Activated CD4-positive, alpha-beta T cell treated with anti-CD3 and anti-CD28 coated beads, Interleukin-2, amount 50 U/mL, for 24 hours (primary cell): ENCODE measurements around the gene KIAA0930.
"Not testable (repeated sequence)": the region's sequence is repeated elsewhere in the genome, so short reads cannot be mapped to it uniquely, and the experiment has no call there.

Source experiments
- DNase-seq, 2 donors: peaks; one replicate each; pipeline ENCODE4 v3.0.0-alpha.2; 2020; ENCODE audit warnings: low read depth in 1 of 2, low spot score in 1 of 2

The KIAA0930 gene

DNA sequence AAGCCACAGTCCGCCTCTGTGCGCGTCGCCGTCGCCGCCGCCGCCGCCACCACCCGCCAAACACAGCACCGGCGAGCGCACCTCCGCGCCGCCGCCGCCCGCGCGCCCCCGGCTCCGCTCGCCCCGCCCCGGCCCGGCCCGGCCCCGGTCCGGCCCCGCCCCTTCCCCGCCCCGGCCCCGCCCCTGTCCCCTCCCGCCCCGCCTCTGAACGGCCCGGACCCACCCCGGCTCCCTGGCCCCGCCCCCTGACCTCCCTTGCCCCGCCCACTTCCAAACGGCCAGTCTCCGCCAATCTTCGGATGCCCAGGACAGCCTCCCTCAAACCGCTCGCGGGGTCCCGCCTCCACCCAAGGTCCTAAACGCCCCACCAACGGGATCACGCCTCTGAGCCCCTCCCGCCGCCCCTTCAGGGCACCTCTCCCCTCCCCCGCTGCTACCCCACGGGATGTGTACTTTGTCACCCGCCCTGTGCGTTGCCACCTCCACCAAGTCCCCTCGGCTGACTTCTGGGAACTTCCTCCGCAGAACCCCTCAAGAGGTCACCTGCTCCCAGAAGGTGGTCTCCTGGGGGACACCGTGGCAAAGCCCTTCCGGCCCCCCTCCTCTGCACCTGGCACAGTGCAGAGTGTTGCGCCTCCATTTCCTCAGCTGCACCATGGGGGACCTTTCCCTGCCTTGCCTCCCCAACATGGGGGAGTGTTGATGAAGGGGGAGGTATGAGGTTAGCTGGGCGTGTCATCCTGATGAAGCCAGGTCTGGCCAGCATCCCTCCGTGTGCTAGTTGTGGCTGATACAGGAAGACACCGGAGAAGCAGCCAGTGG, at the start of gene KIAA0930:
TSS of gene KIAA0930 (minus strand) at position 85 of the 822 bp plus-strand sequence. CDS start 191 bp downstream, outside the sequence.
- peak; percentile 67 to 68 for DNase-seq

DNA sequence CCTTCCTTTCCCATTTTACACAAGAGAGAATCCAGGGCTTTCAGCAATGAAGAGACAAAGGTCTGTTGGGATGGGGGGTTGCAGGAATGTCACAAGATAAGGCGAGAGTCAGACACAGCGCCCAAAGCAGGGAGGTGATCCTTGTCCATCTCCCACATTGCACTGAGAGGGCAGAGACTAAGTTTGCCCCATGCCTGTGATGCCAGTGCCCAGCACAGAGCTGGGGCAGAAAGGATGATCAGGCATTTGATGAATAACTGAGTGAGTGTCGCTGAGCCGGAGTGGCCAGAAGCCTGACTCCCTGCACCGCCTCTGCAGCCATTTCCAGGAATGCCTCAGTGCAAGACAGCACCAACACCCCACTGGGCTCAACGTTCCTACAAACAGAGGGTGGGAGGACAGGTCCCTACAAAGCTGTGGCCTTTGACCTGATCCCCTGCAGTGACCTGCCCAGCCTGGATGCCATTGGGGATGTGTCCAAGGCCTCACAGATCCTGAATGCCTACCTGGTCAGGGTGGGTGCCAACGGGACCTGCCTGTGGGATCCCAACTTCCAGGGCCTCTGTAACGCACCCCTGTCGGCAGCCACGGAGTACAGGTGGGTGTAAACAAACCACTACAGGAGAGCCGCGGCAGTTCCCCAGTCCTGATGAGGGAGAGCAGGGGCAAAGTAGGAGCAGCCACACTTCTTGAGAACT, 46.3 kb upstream of the KIAA0930 start:
- DNase-seq, result no peak

- DNase-seq, result no peak
Observed at GRCh38 chr22:45285263-45286058, 44.8 kb upstream of the KIAA0930 start.

DNA sequence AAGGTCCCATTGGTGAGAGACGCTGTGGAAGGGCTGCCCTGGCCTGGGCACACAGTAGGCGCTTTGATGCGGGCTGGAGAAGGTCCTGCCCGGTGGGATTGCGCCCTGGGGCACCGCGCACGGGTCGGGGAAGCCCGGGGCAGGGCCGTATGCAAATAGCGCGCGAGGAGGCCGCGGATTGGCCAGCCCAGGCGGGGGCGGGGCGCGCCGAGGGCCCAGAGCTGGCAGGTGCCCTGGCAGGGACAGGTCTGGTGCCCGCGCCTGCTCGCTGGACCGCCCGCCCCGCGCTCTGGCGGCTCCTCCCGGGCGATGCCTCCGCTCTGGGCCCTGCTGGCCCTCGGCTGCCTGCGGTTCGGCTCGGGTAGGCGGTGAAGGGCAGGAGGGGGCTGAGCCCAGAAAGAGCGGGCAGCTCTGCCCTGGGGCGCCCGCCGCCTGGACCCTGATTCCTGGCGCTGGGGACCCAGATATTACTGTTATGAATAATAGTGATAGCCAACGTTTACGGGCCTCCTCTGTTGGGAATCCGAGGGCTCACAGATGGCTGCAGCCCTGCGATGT, 44.1 kb upstream of the KIAA0930 start, which contains the start of gene UPK3A:
TSS of gene UPK3A (plus strand) at position 245 of the 558 bp plus-strand sequence. CDS start at position 310, 65 bp downstream.
- peak in 1 of 2 donors; percentile 36 for DNase-seq

DNA sequence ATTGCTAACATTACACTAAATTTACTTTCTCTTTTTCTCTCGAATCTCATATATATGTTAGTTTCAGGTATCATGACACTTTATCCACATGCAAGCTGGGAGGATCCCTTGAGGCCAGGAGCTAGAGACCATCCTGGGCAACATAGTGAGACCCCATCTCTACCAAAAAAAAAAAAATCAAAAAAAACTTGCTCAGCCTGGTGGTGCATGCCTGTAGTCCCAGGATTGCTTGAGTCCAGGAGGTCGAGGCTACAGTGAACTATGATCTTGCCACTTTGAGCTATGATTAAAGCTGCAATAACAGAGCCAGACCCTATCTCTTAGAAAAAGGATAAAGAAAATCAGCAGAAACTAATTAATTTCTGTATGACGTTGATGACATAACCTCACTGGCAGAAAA, 40.3 kb upstream of the KIAA0930 start:
- no peak for DNase-seq

DNA sequence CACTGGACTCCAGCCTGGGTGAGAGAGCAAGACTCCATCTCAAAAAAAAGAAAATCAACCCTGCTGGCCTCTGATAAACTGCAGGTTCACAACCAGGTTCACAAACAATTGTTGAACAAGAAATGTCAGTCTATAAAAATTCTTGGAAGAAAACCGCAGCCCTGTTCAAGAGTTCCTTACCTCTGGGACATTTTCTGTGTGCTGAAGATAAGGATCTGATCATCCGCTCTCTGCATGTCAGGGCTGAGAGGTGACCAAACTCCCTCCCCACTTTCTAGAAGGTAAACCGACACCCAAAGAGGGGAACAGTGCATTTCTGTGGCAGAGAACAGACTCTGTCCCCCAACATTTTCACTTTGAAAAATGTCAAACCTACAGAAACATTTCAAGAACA, 39.9 kb upstream of the KIAA0930 start:
- no peak for DNase-seq

DNA sequence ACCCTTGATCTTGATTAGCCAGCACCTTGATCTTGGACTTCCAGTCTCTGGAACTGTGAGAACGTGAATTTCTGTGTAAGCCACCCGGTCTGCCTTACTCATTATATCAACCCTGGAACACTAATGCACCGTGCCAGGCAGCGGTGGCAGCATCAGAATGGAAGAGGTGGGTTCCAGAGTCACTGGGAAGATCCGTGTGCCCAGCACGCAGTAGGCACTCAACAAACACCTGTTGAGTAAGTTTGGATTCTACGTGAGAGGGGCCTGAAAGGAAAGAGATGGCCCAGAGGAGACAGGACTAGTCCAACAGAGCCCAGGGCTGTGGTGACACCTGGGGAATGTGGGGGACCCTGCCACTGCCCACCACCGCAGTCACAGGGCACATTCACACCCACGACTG, 37.4 kb upstream of the KIAA0930 start:
- DNase-seq, result no peak

DNA sequence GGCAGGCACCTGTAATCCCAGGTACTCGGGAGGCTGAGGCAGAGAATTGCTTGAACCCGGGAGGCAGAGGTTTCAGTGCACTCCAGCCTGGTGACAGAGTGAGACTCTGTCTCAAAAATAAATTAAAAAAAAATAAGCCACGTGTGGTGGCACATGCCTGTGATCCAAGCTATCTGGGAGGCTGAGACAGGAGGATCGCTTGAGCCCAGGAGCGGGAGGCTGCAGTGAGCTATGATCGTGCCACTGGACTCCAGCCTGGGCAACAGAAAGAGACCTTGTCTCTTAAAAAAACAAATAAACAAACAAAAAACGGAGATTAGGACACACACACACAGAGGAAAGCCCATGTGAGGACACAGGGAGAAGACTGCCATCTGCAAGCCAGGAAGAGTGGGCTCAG, 37.0 kb upstream of the KIAA0930 start:
- not testable (repeated sequence) for DNase-seq

GRCh38 chr22:45276507-45277105, 35.9 kb upstream of the KIAA0930 start:
- DNase-seq, result no peak

DNA sequence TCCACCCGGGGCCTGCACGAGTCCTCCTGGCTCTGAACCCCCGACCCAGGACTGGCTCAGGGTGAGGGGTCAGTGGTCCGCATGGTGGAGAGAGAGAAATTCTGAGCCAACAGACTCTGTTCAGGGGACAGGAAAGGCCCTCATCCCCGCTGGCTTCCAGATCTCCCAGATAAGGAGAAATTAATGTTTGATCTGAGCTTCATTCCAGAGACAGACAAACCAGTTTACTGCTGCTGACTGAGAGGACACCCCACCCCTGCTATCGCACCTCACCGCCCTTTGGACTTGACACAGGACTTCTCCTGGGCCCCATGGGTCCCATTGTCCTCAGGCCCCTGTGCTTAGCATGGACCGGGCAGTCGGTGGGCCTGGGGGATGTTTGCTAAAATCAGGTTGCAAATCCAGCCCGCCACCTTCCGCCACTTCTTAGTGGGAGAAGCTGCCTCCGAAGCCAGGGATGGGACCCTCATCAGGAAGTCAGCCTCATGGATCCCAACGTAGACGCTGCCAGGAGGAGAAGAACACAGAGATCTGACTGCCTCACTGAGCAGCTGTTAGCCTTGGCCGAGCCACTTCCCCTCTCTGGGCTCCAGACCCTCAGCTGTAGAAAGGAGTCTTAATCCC, 32.9 kb upstream of the KIAA0930 start:
- no peak for DNase-seq

DNA sequence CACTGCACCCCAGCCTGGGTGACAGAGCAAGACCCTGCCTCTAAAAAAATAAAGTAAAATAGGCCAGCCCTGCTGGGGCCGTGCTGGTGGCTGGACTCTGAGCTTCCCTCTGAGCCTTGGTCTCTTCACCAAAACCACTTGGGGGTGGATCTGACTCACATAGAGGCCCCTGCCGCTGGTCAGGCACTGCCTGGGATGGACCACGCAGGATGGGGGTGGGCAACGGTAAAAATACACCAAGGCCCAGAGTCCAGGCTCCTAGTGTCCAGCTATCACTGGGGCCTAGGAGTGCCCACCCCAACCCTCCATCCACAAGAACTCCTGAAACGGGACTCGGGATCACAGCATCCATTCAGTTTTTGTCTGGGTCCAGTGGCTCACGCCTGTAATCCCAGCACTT, 31.8 kb upstream of the KIAA0930 start:
- DNase-seq, result no peak

- DNase-seq, result no peak
Observed at GRCh38 chr22:45271667-45272201, 31.0 kb upstream of the KIAA0930 start.

DNA sequence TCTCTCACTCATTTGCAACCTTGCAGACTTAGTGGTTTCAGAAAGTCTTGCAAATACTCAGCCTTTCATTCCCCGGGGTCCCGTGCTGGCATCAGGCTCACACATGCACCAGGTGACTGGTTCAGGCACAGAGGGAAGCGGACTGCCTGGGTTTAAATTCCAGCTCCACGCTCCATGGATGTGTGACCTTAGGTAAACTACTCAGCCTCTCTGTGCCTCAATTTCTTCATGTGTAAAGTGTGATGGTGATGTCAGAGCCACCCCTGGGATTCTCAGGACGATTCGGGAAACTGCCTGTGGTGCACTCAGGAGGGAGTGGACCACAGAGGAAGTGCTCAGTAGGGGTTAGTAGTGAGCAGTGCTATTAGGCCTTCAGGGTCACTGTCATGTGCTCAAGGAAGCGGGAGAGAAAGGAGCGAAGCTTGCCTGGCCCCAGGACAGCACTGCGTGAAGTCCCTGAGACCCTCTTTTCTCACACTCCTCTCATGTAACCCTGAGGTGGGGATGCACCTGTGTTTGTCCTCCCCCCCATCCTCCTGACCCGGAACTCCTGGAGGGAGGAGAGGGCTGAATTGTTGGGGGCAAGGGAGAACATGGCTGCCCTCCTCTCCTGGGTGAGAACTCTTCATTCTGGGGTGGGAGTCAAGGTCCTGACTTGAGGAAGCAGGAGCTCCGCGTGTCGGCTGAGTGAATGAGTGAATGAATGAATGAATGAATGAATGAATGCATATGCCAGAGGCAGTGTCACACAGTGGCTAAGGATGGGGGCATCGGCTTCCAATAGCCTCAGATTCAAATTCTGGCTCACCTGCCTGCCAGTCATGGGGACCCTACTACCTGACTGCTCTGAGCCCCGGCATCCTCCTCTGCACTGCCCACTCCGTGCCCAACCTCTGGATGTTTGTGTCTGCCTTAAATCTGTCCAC, 29.7 kb upstream of the KIAA0930 start:
- no peak for DNase-seq

GRCh38 chr22:45268958-45269844, 28.5 kb upstream of the KIAA0930 start:
- peak; percentile 73 to 74 for DNase-seq

- no peak for DNase-seq
Observed at GRCh38 chr22:45268167-45268957, 27.7 kb upstream of the KIAA0930 start.

GRCh38 chr22:45265535-45265934, 24.8 kb upstream of the KIAA0930 start:
- no peak for DNase-seq
